Neutrophil (primary cell): Measurements from ENCODE around the gene OR52B2.

Experiments
- H3K27ac ChIP-seq: fragments of 200-600 bp; sonication (generic); 2 replicates; pipeline ENCODE4 v1.5.1; 2016; ENCODE audit warnings: mild to moderate bottlenecking, moderate library complexity
- H3K27me3 ChIP-seq: fragments of 200-600 bp; sonication (generic); 2 replicates; pipeline ENCODE4 v1.6.0; 2016; ENCODE audit warnings: mild to moderate bottlenecking
- H3K36me3 ChIP-seq: fragments of 200-600 bp; sonication (generic); 2 replicates; pipeline ENCODE4 v1.5.1; 2017
- H3K4me1 ChIP-seq, 2 experiments: fragments of 200-600 bp in 1 of 2; sonication (generic) in 1 of 2; 1 replicate in 1 of 2; 2 replicates in 1 of 2; pipeline versions ENCODE4 v1.5.1 to v1.6.1; 2013 to 2016; ENCODE audit warnings: low read depth in 1 of 2, low read length in 1 of 2, mild to moderate bottlenecking in 1 of 2, moderate library complexity in 1 of 2; ENCODE audit not compliant: control insufficient read depth in 1 of 2, insufficient read depth in 1 of 2
- H3K4me3 ChIP-seq, 2 experiments: fragments of 200-600 bp in 1 of 2; sonication (generic) in 1 of 2; 1 replicate in 1 of 2; 2 replicates in 1 of 2; pipeline ENCODE4 v1.5.1; 2013 to 2016; ENCODE audit warnings: low read depth in 1 of 2, low read length in 1 of 2, mild to moderate bottlenecking in 1 of 2, moderate library complexity in 1 of 2
- H3K9me3 ChIP-seq: fragments of 200-600 bp; sonication (generic); 2 replicates; pipeline ENCODE4 v1.5.1; 2016
- TF ChIP-seq, protein P1 (sequence below): fragments of 200-600 bp; sonication (generic); IDR thresholded peaks from 2 replicates; pipeline ENCODE4 v1.5.1; 2016; ENCODE audit warnings: antibody characterized with exemption

OR52B2 gene

GRCh38 chr11:6132431-6132830, 37.7 kb downstream of the OR52B2 start:
- no peaks in the 10 kb centered on the region for H3K9me3 ChIP-seq
- no peak overlapping the region for H3K4me3 ChIP-seq
- H3K27me3 ChIP-seq, result no peaks in the 10 kb centered on the region
- H3K36me3 ChIP-seq, result no peaks in the 10 kb centered on the region
- TF ChIP-seq, protein P1, sequence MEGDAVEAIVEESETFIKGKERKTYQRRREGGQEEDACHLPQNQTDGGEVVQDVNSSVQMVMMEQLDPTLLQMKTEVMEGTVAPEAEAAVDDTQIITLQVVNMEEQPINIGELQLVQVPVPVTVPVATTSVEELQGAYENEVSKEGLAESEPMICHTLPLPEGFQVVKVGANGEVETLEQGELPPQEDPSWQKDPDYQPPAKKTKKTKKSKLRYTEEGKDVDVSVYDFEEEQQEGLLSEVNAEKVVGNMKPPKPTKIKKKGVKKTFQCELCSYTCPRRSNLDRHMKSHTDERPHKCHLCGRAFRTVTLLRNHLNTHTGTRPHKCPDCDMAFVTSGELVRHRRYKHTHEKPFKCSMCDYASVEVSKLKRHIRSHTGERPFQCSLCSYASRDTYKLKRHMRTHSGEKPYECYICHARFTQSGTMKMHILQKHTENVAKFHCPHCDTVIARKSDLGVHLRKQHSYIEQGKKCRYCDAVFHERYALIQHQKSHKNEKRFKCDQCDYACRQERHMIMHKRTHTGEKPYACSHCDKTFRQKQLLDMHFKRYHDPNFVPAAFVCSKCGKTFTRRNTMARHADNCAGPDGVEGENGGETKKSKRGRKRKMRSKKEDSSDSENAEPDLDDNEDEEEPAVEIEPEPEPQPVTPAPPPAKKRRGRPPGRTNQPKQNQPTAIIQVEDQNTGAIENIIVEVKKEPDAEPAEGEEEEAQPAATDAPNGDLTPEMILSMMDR, result no peak
- no peak overlapping the region for H3K27ac ChIP-seq
- peaks cover 37 to 42% of the 10 kb centered on the region in 2 experiments for H3K4me1 ChIP-seq

DNA sequence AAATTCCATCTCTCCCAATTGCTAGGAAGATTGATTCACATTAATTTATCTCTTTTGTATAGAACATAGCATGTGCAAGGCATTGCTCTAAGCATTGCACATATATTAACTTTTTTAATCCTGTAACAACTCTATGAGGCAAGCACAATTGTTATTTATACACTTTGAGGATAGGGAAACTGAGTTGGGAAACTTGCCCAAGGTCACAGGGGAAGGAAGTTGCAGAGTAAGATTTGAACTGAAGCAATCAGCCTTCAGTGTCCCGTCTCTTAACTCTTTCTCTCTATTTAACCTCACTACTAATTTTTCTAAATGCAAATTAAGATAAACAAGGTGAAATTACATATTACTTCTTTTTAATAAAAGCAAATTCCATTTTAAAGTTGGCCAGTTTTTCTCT, 40.5 kb downstream of the OR52B2 start:
- H3K9me3 ChIP-seq, result no peaks in the 10 kb centered on the region
- no peaks in the 10 kb centered on the region for H3K36me3 ChIP-seq
- no peaks in the 10 kb centered on the region for H3K27me3 ChIP-seq
- H3K4me3 ChIP-seq, result peak overlapping the region; percentile 13 to 45
- H3K4me1 ChIP-seq, result peaks cover 51 to 56% of the 10 kb centered on the region in 2 experiments
- H3K27ac ChIP-seq, result peak overlapping the region; percentile 82
- TF ChIP-seq, protein P1, result no peak

DNA sequence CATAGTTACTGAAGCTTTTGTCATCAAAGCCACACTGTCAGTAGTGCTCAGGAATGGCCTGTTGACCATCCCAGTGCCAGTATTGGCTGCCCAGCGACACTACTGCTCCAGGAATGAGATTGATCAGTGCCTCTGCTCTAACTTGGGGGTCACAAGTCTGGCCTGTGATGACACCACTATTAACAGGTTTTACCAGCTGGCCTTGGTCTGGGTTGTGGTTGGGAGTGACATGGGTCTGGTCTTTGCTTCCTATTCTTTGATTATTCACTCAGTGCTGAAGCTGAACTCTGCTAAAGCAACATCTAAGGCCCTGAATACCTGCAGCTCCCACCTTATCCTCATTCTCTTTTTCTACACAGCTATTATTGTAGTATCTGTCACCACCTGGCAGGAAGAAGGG, 41.1 kb downstream of the OR52B2 start:
- Histone ChIP-seq H3K4me3 (peak overlapping the region; percentile 13 to 45), H3K9me3 (no peaks in the 10 kb centered on the region), H3K27me3 (no peaks in the 10 kb centered on the region), H3K27ac (peak overlapping the region; percentile 82), H3K36me3 (no peaks in the 10 kb centered on the region), H3K4me1 (peaks cover 57 to 62% of the 10 kb centered on the region in 2 experiments)
- TF ChIP-seq, protein P1, result no peak

DNA sequence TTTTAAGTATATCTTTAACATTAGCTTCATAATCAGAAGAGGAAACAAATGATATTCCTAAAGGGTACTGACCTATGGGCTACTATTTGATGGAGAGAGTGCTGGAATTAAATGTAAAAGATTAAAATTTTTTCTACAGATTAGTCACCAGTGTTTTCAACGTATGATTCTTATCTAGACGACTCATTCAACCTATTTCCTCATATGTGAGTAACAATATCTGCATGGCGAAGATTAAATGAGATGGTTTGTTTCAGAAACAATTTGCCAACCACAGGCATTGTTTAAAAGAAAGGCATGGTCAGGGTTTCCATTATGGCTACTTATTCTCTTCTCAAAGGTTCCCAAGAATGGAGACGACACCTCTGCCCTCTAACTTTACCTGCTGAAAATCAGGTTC, 42.2 kb downstream of the OR52B2 start:
- peaks cover 62 to 68% of the 10 kb centered on the region in 2 experiments for H3K4me1 ChIP-seq

GRCh38 chr11:6124245-6124644, 45.9 kb downstream of the OR52B2 start:
- H3K36me3 ChIP-seq, result no peaks in the 10 kb centered on the region
- H3K4me1 ChIP-seq, result peaks cover 43 to 44% of the 10 kb centered on the region in 2 experiments
- H3K27ac ChIP-seq, result peak overlapping the region; percentile 48
- H3K9me3 ChIP-seq, result no peaks in the 10 kb centered on the region
- TF ChIP-seq, protein P1, result no peak
- H3K4me3 ChIP-seq, result no peak overlapping the region
- H3K27me3 ChIP-seq, result no peaks in the 10 kb centered on the region

More for the DNA sequence above, 42.2 kb downstream of the OR52B2 start:
- H3K27me3 ChIP-seq, result no peaks in the 10 kb centered on the region
- H3K27ac ChIP-seq, result peak overlapping the region; percentile 82
- H3K36me3 ChIP-seq, result no peaks in the 10 kb centered on the region
- TF ChIP-seq, protein P1, result no peak
- no peak overlapping the region for H3K4me3 ChIP-seq
- H3K9me3 ChIP-seq, result no peaks in the 10 kb centered on the region
